PFSK-1 (cell line): ENCODE measurements around the gene NRP1.

Source experiments
- POLR2AphosphoS5 ChIP-seq: IDR thresholded peaks from 2 replicates; pipeline ENCODE4 v1.6.1; 2012; ENCODE audit warnings: low read depth, mild to moderate bottlenecking, control low read depth, low read length, moderate library complexity
- REST ChIP-seq, 2 experiments: IDR thresholded peaks; 2 replicates each; pipeline versions ENCODE4 v1.6.1 to v1.8.0; 2011 to 2012; ENCODE audit warnings: low read depth in 2 of 2, low read length in 2 of 2, control low read depth in 1 of 2, inconsistent platforms in 1 of 2, mild to moderate bottlenecking in 1 of 2, moderate library complexity in 1 of 2; ENCODE audit not compliant: insufficient read depth in 1 of 2

GRCh38 chr10:33334153-33334804 is at the start of gene NRP1:
- no peak for TF ChIP-seq REST (IDR thresholded peaks at IDR 0.05; ENCODE audit: insufficient read depth in 1 of 2, low read depth in 2 of 2, low read length in 2 of 2)
- TF ChIP-seq POLR2AphosphoS5, result no peak
